Right atrium auricular region (tissue), 2 donors: ENCODE results near the gene NFATC2. TPM values are rescaled to one million over a fixed set of nuclear protein-coding genes. Genes with fewer than 3 reads are reported as not detected.

ENCODE experiments used
- DNase-seq: peaks from one replicate; pipeline ENCODE4 v3.0.0-alpha.2; 2019; ENCODE audit warnings: low spot score
- H3K27ac ChIP-seq, 2 donors: fragments of 200-600 bp; sonication (generic); 1 replicate in 1 of 2; 2 replicates in 1 of 2; pipeline ENCODE4 v1.5.1; 2016 to 2019
- H3K27me3 ChIP-seq, 2 donors: fragments of 200-600 bp; sonication (generic); one replicate each; pipeline versions ENCODE4 v1.5.1 to v1.6.0; 2017 to 2019
- H3K36me3 ChIP-seq: fragments of 200-600 bp; sonication (generic); one replicate; pipeline ENCODE4 v1.5.1; 2016
- H3K4me1 ChIP-seq, 2 donors: fragments of 200-600 bp; sonication (generic); one replicate each; pipeline versions ENCODE4 v1.5.1 to v1.6.0; 2017 to 2019
- H3K4me3 ChIP-seq, 2 donors: fragments of 200-600 bp; sonication (generic); 1 replicate in 1 of 2; 2 replicates in 1 of 2; pipeline ENCODE4 v1.5.1; 2017 to 2019; ENCODE audit warnings: mild to moderate bottlenecking in 1 of 2, moderate library complexity in 1 of 2
- H3K9me3 ChIP-seq, 2 donors: fragments of 200-600 bp; sonication (generic); one replicate each; pipeline ENCODE4 v1.5.1; 2019
- total RNA-seq, 2 donors: library from RNA; depleted of rRNA; stranded (reverse); fragments of >200 nt; gene quantifications; one replicate each; pipeline ENCODE4 v1.1.0, GENCODE V29; 2016
- TF ChIP-seq, protein P1 (sequence below), 2 donors: fragments of 200-600 bp; sonication (generic); IDR thresholded peaks; one replicate each; pipeline ENCODE4 v1.5.1; 2019; ENCODE audit warnings: antibody characterized with exemption in 2 of 2

The NFATC2 gene
- total RNA-seq, 2 donors from 2014 or later = 8.6 to 12.5 TPM

DNA sequence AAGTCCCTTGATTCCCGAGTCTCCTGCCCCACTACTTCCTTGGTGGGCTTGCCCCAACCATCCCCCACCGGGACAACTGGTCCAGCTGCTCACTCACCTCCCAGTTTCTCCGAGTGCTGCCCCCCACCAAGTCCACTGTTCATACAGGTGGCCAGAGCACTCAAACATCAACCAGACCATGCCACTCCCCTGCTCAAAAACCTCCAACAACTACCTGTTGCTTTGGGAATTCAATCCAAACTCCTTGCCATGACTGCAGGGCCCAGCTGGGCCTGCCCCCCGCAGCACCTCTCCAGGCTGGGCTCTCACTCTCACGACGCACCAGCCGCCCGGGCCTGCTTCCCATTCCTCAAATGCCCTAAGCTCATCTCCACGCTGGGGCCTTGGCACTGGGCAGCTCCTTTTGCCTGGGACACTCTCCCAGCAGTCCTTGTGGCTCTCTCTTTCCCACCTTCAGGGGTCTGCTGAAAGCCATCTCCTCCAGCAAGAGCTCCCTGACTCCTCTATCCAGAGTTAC lies 97.5 kb downstream of the NFATC2 start:
- Histone ChIP-seq H3K9me3 (no peaks in the 10 kb centered on the region), H3K36me3 (no peaks in the 10 kb centered on the region), H3K4me1 (peaks cover 7 to 37% of the 10 kb centered on the region in 2 donors), H3K27me3 (no peaks in the 10 kb centered on the region), H3K4me3 (no peak overlapping the region), H3K27ac (no peak overlapping the region)
- DNase-seq = no peak
- TF ChIP-seq, protein P1, sequence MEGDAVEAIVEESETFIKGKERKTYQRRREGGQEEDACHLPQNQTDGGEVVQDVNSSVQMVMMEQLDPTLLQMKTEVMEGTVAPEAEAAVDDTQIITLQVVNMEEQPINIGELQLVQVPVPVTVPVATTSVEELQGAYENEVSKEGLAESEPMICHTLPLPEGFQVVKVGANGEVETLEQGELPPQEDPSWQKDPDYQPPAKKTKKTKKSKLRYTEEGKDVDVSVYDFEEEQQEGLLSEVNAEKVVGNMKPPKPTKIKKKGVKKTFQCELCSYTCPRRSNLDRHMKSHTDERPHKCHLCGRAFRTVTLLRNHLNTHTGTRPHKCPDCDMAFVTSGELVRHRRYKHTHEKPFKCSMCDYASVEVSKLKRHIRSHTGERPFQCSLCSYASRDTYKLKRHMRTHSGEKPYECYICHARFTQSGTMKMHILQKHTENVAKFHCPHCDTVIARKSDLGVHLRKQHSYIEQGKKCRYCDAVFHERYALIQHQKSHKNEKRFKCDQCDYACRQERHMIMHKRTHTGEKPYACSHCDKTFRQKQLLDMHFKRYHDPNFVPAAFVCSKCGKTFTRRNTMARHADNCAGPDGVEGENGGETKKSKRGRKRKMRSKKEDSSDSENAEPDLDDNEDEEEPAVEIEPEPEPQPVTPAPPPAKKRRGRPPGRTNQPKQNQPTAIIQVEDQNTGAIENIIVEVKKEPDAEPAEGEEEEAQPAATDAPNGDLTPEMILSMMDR (IDR thresholded peaks at IDR 0.05) = no peak

DNA sequence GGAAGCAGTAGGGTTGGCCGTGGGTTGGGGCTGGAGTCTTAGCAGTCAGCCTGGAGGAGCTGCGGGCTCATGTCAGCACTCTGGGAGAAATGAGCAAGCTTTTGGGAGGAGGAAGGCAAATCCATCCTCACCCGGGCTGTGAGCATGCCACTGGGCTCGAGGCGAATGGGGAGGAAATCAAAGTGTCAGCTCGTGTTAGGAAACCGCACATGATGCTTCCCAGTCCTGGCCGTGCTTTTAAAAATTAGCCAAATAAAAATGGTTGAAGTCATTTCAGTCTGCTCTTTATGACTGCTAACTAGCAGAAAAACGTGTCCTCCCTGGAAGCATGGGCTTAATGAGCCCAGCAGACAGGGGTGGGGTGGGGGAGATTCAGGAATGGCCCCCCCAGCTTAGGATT lies 98.1 kb downstream of the NFATC2 start:
- no peaks in the 10 kb centered on the region for H3K27me3 ChIP-seq
- DNase-seq = no peak
- H3K4me3 ChIP-seq = no peak overlapping the region
- peaks cover 7 to 34% of the 10 kb centered on the region in 2 donors for H3K4me1 ChIP-seq
- no peaks in the 10 kb centered on the region for H3K9me3 ChIP-seq
- H3K27ac ChIP-seq = no peak overlapping the region
- TF ChIP-seq, protein P1 (IDR thresholded peaks at IDR 0.05) = no peak
- H3K36me3 ChIP-seq = no peaks in the 10 kb centered on the region

DNA sequence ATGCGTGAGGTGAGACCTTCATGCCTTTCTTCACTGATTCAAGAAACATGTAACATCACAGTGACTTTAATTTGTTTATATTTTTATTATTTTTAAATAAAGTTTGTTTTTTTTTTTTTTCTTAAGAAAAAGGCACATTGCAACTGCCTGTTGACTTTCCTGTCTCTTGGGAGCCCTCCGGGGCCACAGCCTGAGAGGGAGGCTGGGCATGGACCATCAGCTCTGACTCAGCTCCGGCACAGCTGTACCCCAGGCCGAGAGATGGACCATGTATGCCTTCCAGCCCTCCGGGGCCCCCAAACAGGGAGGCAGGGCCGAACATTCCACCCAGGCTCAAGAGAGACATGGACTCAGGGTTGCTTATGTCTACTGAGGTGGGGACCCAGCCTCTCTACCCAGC lies 99.9 kb downstream of the NFATC2 start:
- Histone ChIP-seq H3K4me1 (peaks cover 7 to 15% of the 10 kb centered on the region in 2 donors), H3K36me3 (no peaks in the 10 kb centered on the region), H3K27ac (no peak overlapping the region), H3K4me3 (no peak overlapping the region), H3K27me3 (no peaks in the 10 kb centered on the region), H3K9me3 (no peaks in the 10 kb centered on the region)
- TF ChIP-seq, protein P1 (IDR thresholded peaks at IDR 0.05) = no peak
- DNase-seq = no peak

DNA sequence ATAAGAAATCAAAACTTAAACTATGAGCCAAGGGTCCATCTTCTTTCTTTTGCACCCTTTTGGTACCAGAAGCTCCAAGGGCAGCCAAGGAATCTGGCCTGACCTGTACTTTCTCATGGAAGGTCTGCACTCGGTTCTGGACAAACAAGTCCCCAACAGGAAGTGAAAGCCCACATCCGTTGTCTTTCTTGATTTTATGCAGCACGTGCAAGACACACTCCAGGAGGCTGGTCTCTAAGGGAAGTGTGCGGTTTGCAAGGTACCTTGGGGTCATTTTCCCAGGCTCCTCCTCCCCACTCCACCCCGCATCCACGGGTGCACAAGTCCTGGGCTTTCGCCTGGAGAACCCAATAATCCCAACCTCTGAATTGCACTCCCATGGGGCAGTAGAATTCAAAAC lies 101.9 kb downstream of the NFATC2 start:
- no peaks in the 10 kb centered on the region for H3K27me3 ChIP-seq
- TF ChIP-seq, protein P1 (IDR thresholded peaks at IDR 0.05) = no peak
- no peak overlapping the region for H3K27ac ChIP-seq
- H3K4me3 ChIP-seq = no peak overlapping the region
- H3K9me3 ChIP-seq = no peaks in the 10 kb centered on the region
- no peak for DNase-seq
- no peaks in the 10 kb centered on the region for H3K36me3 ChIP-seq
- no peaks in the 10 kb centered on the region for H3K4me1 ChIP-seq

DNA sequence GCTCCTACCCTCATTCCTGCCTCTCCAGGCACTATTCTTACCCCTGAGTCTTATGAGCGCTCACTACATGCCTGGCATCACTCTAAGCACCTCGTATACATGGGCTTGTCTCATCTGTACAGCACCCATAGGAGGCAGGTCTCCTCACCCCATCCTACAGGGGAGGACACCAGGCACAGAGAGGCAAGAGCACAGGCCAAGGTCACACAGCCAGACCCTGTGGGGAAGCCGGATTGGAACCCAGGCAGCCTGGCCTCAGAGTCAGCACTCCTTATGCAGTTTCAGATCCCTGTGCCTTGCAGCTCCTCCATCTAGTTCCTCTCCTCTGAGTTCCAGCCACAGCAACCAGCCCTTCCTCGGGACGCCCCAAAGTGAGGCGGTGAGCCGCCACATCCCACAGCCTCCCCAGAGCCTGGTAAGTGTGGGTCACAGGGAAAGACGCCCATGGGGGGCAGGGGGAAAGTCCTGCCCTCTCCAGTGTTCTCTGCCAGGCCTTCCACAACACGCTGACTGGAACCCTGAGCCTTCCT lies 103.3 kb downstream of the NFATC2 start:
- DNase-seq = no peak
- no peak overlapping the region for H3K27ac ChIP-seq

More for the DNA sequence above, 103.3 kb downstream of the NFATC2 start:
- no peak overlapping the region for H3K4me3 ChIP-seq
- H3K27me3 ChIP-seq = no peaks in the 10 kb centered on the region
- H3K4me1 ChIP-seq = no peaks in the 10 kb centered on the region
- H3K9me3 ChIP-seq = no peaks in the 10 kb centered on the region
- H3K36me3 ChIP-seq = peaks cover 7% of the 10 kb centered on the region
- TF ChIP-seq, protein P1 (IDR thresholded peaks at IDR 0.05) = no peak
